TTC549 (cell line): Measurements from ENCODE around the gene DNAJC3.
"Not testable (repeated sequence)": the region's sequence is repeated elsewhere in the genome, so short reads cannot be mapped to it uniquely, and the experiment has no call there.

Source experiments
- FAIRE-seq: peaks from 2 replicates; lab custom pipeline; 2012; peaks lifted over from hg19 to GRCh38; lab: Jason Lieb, UNC

The DNAJC3 gene

GRCh38 chr13:95671597-95671996 is 5.3 kb upstream of the DNAJC3 start:
- no peak for FAIRE-seq

- FAIRE-seq, result no peak
Observed at GRCh38 chr13:95676105-95676761, 706 bp upstream of the DNAJC3 start.

GRCh38 chr13:95677564-95678266 is 776 bp downstream of the DNAJC3 start:
- FAIRE-seq, result no peak

GRCh38 chr13:95678967-95679366 is 2.0 kb downstream of the DNAJC3 start:
- no peak for FAIRE-seq

- no peak for FAIRE-seq
Observed at GRCh38 chr13:95679722-95680121, 2.8 kb downstream of the DNAJC3 start.

- FAIRE-seq, result no peak
Observed at GRCh38 chr13:95684418-95684817, 7.5 kb downstream of the DNAJC3 start.

- not testable (repeated sequence) for FAIRE-seq
Observed at GRCh38 chr13:95684960-95685359, 8.0 kb downstream of the DNAJC3 start.

GRCh38 chr13:95689582-95689926 is 12.6 kb downstream of the DNAJC3 start:
- FAIRE-seq, result no peak

GRCh38 chr13:95690986-95691385 is 14.0 kb downstream of the DNAJC3 start:
- FAIRE-seq, result not testable (repeated sequence)

- FAIRE-seq, result no peak
Observed at GRCh38 chr13:95697052-95697680, 20.2 kb downstream of the DNAJC3 start.

GRCh38 chr13:95698047-95698749 is 21.3 kb downstream of the DNAJC3 start:
- FAIRE-seq, result no peak

GRCh38 chr13:95703576-95703975 is 26.6 kb downstream of the DNAJC3 start:
- no peak for FAIRE-seq

- FAIRE-seq, result no peak
Observed at GRCh38 chr13:95704510-95704909, 27.6 kb downstream of the DNAJC3 start.

GRCh38 chr13:95706356-95706755 is 29.4 kb downstream of the DNAJC3 start:
- FAIRE-seq, result no peak

- FAIRE-seq, result no peak
Observed at GRCh38 chr13:95707035-95707434, 30.1 kb downstream of the DNAJC3 start.

GRCh38 chr13:95707442-95708390 is 30.8 kb downstream of the DNAJC3 start:
- FAIRE-seq, result no peak

GRCh38 chr13:95708391-95708774 is 31.4 kb downstream of the DNAJC3 start:
- no peak for FAIRE-seq

GRCh38 chr13:95708811-95709500 is 32.0 kb downstream of the DNAJC3 start:
- FAIRE-seq, result no peak

GRCh38 chr13:95710313-95710712 is 33.4 kb downstream of the DNAJC3 start:
- no peak for FAIRE-seq

- FAIRE-seq, result not testable (repeated sequence)
Observed at GRCh38 chr13:95712846-95713245, 35.9 kb downstream of the DNAJC3 start.

- FAIRE-seq, result no peak
Observed at GRCh38 chr13:95713651-95714050, 36.7 kb downstream of the DNAJC3 start.
